Activated naive CD8-positive, alpha-beta T cell treated with anti-CD3 and anti-CD28 coated beads, Interleukin-2, amount 50 U/mL, for 16 hours (primary cell): Measurements from ENCODE around the gene TTC32.
A peak's percentile ranks its signal among the peaks of the same experiment; 100 is the strongest.
"Not testable (repeated sequence)": the region's sequence is repeated elsewhere in the genome, so short reads cannot be mapped to it uniquely, and the experiment has no call there.

Experiments
- DNase-seq: peaks from one replicate; pipeline ENCODE4 v3.0.0-alpha.2; 2020; ENCODE audit warnings: low read depth, low spot score

The TTC32 gene

GRCh38 chr2:19901442-19902215 lies at the start of gene TTC32:
Gene TTC32 (minus strand): TSS chr2:19901983. CDS start chr2:19901854, 129 bp downstream.
- DNase-seq, result peak; percentile 83

- DNase-seq, result no peak
Measured at GRCh38 chr2:19949071-19949470, 47.3 kb upstream of the TTC32 start.

- no peak for DNase-seq
Measured at GRCh38 chr2:19947184-19947940, 45.6 kb upstream of the TTC32 start.

- DNase-seq, result no peak
Measured at GRCh38 chr2:19944205-19944845, 42.5 kb upstream of the TTC32 start.

- no peak for DNase-seq
Measured at GRCh38 chr2:19943189-19943588, 41.4 kb upstream of the TTC32 start.

GRCh38 chr2:19942199-19942598 lies 40.4 kb upstream of the TTC32 start:
- no peak for DNase-seq

- DNase-seq, result no peak
Measured at GRCh38 chr2:19937004-19937403, 35.2 kb upstream of the TTC32 start.

- no peak for DNase-seq
Measured at GRCh38 chr2:19936203-19936602, 34.4 kb upstream of the TTC32 start.

- no peak for DNase-seq
Measured at GRCh38 chr2:19933351-19933981, 31.7 kb upstream of the TTC32 start.

GRCh38 chr2:19932928-19933327 lies 31.1 kb upstream of the TTC32 start:
- no peak for DNase-seq

GRCh38 chr2:19929226-19929625 lies 27.4 kb upstream of the TTC32 start:
- DNase-seq, result no peak

- not testable (repeated sequence) for DNase-seq
Measured at GRCh38 chr2:19927816-19928215, 26.0 kb upstream of the TTC32 start.

GRCh38 chr2:19924526-19924925 lies 22.7 kb upstream of the TTC32 start:
- DNase-seq, result not testable (repeated sequence)

GRCh38 chr2:19922188-19922587 lies 20.4 kb upstream of the TTC32 start:
- not testable (repeated sequence) for DNase-seq

GRCh38 chr2:19916385-19916950 lies 14.7 kb upstream of the TTC32 start:
- no peak for DNase-seq

GRCh38 chr2:19914266-19914975 lies 12.6 kb upstream of the TTC32 start:
- no peak for DNase-seq

GRCh38 chr2:19911808-19912509 lies 10.2 kb upstream of the TTC32 start:
- DNase-seq, result no peak

GRCh38 chr2:19902216-19902740 lies 495 bp upstream of the TTC32 start:
- no peak for DNase-seq

GRCh38 chr2:19900931-19901441 lies 797 bp downstream of the TTC32 start:
- DNase-seq, result no peak
